Common myeloid progenitor, CD34-positive (primary cell): Measurements from ENCODE around the gene MEX3A.
A peak's percentile ranks its signal among the peaks of the same experiment; 100 is the strongest.
"Not testable (repeated sequence)": the region's sequence is repeated elsewhere in the genome, so short reads cannot be mapped to it uniquely, and the experiment has no call there.

Experiments
- CTCF ChIA-PET: fragments of 350-600 bp; sonication (Branson Sonifier 250); formaldehyde crosslinking; loops from one replicate; lab custom pipeline; 2021; ENCODE audit warnings: antibody characterized with exemption; lab: Charles Lee
- POLR2A ChIA-PET: fragments of 350-600 bp; sonication (Branson Sonifier 250); formaldehyde crosslinking; loops from one replicate; lab custom pipeline; 2021; ENCODE audit warnings: antibody characterized with exemption; lab: Charles Lee
- DNase-seq, 3 donors: peaks; one replicate each; pipeline versions ENCODE4 v3.0.0 to v3.0.0-alpha.2; 2013
- H3K27ac ChIP-seq, 2 experiments: 1 replicate in 1 of 2; 2 replicates in 1 of 2; pipeline ENCODE4 v1.7.0; 2013; ENCODE audit warnings: inconsistent platforms in 2 of 2, low read length in 2 of 2, mild to moderate bottlenecking in 2 of 2, low read depth in 1 of 2, moderate library complexity in 1 of 2; ENCODE audit not compliant: severe bottlenecking in 2 of 2, insufficient read depth in 1 of 2, poor library complexity in 1 of 2
- H3K27me3 ChIP-seq, 5 experiments: replicated peaks in 2 of 5; 1 replicate in 3 of 5; 2 replicates in 2 of 5; pipeline versions ENCODE4 v1.6.1 to v1.7.0; 2013; ENCODE audit warnings: low read length in 4 of 5, mild to moderate bottlenecking in 2 of 5, moderate library complexity in 2 of 5, inconsistent platforms in 1 of 5; ENCODE audit not compliant: insufficient read depth in 5 of 5, control insufficient read depth in 4 of 5
- H3K36me3 ChIP-seq, 4 experiments: 1 replicate in 2 of 4; 2 replicates in 2 of 4; pipeline versions ENCODE4 v1.6.1 to v1.7.0; 2013; ENCODE audit warnings: low read length in 3 of 4, control low read depth in 1 of 4, mild to moderate bottlenecking in 1 of 4; ENCODE audit not compliant: control insufficient read depth in 4 of 4, insufficient read depth in 4 of 4
- H3K4me1 ChIP-seq, 4 experiments: 1 replicate in 3 of 4; 2 replicates in 1 of 4; pipeline versions ENCODE4 v1.6.1 to v1.7.1; 2013; ENCODE audit warnings: low read length in 3 of 4, mild to moderate bottlenecking in 3 of 4, control low read depth in 1 of 4, inconsistent platforms in 1 of 4, moderate library complexity in 1 of 4; ENCODE audit not compliant: control insufficient read depth in 4 of 4, insufficient read depth in 4 of 4; ENCODE audit errors: control extremely low read depth in 1 of 4
- H3K4me3 ChIP-seq, 7 experiments: 1 replicate in 4 of 7; 2 replicates in 3 of 7; pipeline versions ENCODE4 v1.5.1 to v1.7.0; 2013; ENCODE audit warnings: mild to moderate bottlenecking in 7 of 7, low read length in 6 of 7, moderate library complexity in 6 of 7, inconsistent platforms in 2 of 7, low read depth in 2 of 7, control low read depth in 1 of 7; ENCODE audit not compliant: insufficient read depth in 4 of 7, control insufficient read depth in 1 of 7; ENCODE audit errors: extremely low read depth in 1 of 7
- H3K9me3 ChIP-seq, 5 experiments: 1 replicate in 4 of 5; 2 replicates in 1 of 5; pipeline versions ENCODE4 v1.6.1 to v1.7.1; 2013; ENCODE audit warnings: low read length in 4 of 5, mild to moderate bottlenecking in 2 of 5, inconsistent platforms in 1 of 5, low read depth in 1 of 5, moderate library complexity in 1 of 5; ENCODE audit not compliant: control insufficient read depth in 4 of 5, insufficient read depth in 2 of 5; ENCODE audit errors: control extremely low read depth in 1 of 5
- WGBS: methylation state at CpG from one replicate; pipeline ENCODE4 v1.1.5; 2013; ENCODE audit not compliant: insufficient coverage; 5-methylcytosine and 5-hydroxymethylcytosine counted together

The MEX3A gene

DNA sequence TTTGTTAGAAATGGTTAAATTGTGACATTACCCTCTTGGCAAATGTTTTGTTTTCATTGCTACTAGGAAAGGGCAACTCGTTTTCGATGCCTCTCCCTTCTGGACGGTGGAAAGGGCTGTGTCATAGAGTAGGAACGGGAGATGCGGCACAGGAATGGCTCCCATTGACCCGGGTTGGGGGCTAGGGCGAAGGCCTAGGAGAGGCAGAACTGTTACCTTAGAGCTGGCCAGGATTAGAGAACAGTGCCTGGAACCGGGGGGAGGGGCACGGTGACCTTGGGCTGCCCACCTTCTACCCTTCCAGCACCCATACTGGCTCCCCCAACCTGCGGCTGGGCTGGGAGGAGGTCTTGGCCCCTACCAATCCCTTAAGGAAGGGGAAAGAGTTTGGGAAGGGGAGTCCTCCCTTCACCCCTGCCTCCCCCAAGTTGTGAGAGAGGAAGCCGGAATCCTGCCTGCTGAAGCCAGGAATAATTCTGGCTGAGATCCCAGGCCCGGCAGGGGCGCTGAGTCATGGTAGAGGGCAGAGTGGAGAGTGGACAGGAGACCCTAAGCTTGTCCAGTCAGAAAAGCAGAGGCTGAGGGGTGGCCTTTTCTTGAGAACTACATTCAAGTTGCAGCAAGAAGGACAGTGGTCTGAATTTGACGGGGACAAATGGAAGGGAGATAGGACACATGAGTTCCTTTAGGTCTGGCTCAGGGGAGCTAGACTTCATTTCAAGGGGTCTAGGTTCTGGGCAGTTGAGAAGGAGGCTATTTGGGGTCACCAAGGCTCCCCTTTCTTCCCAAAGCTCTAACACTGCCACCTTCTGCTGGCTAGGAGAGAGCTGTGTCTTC, 40.5 kb upstream of the MEX3A start:
- peaks cover 0 to 4% (median 0%) of the 10 kb centered on the region in 4 experiments for H3K36me3 ChIP-seq
- ChIA-PET POLR2A (interaction anchor here (1.4 to 2.5 kb wide), 2 partner anchors 8 to 26 kb away, joined by 8 to 11 read pairs; partner anchors contain the start of gene LMNA), CTCF (interaction anchor here (0.9 to 33.0 kb wide), 5 partner anchors 6 to 27 kb away, joined by 3 to 1191 read pairs (median 11); partner anchors contain the start of gene MEX3A)
- no peak for DNase-seq
- H3K4me3 ChIP-seq = peak overlapping the region in 1 of 7 experiments; percentile 2
- peaks cover 0 to 8% (median 4%) of the 10 kb centered on the region in 5 experiments for H3K27me3 ChIP-seq
- WGBS = 80% methylated on average over 8 of the region's 14 CpGs
- H3K27ac ChIP-seq = peak overlapping the region in 1 of 2 experiments; percentile 79
- H3K4me1 ChIP-seq = peaks cover 3 to 70% (median 64%) of the 10 kb centered on the region in 4 experiments
- H3K9me3 ChIP-seq = no peaks in the 10 kb centered on the region

GRCh38 chr1:156122086-156122485, 39.8 kb upstream of the MEX3A start:
- Histone ChIP-seq H3K4me1 (peaks cover 3 to 63% (median 57%) of the 10 kb centered on the region in 4 experiments), H3K27me3 (peaks cover 0 to 8% (median 4%) of the 10 kb centered on the region in 5 experiments), H3K9me3 (no peaks in the 10 kb centered on the region), H3K27ac (peak overlapping the region in 1 of 2 experiments; percentile 79), H3K4me3 (no peak overlapping the region), H3K36me3 (peaks cover 0 to 4% (median 0%) of the 10 kb centered on the region in 4 experiments)
- DNase-seq = no peak
- 100% methylated on average over 2 of the region's 4 CpGs for WGBS
- CTCF ChIA-PET = interaction anchor here (1.3 to 33.0 kb wide), 4 partner anchors 7 to 56 kb away, joined by 3 to 1191 read pairs (median 63); partner anchors contain the start of gene MEX3A
- POLR2A ChIA-PET = interaction anchor here (0.6 to 2.5 kb wide), 2 partner anchors 25 to 310 kb away, joined by 3 to 11 read pairs; no protein-coding TSS in a partner anchor

GRCh38 chr1:156121457-156121856, 39.2 kb upstream of the MEX3A start:
- Histone ChIP-seq H3K27me3 (peaks cover 0 to 8% (median 7%) of the 10 kb centered on the region in 5 experiments), H3K4me3 (no peak overlapping the region), H3K4me1 (peaks cover 3 to 61% (median 51%) of the 10 kb centered on the region in 4 experiments), H3K9me3 (no peaks in the 10 kb centered on the region), H3K36me3 (peaks cover 0 to 4% (median 0%) of the 10 kb centered on the region in 4 experiments), H3K27ac (no peak overlapping the region)
- ChIA-PET CTCF (interaction anchor here (0.6 to 33.0 kb wide), 6 partner anchors 7 to 566 kb away, joined by 3 to 1191 read pairs (median 8); partner anchors contain the start of gene MEX3A), POLR2A (interaction anchor here (0.6 kb wide), 1 partner anchor 309 kb away, joined by 3 read pairs; no protein-coding TSS in a partner anchor)
- no peak for DNase-seq
- WGBS = 97% methylated on average over 3 of the region's 4 CpGs

- 86% methylated on average over 1 of the region's 4 CpGs for WGBS
- Histone ChIP-seq H3K4me1 (peaks cover 3 to 60% (median 49%) of the 10 kb centered on the region in 4 experiments), H3K27me3 (peaks cover 0 to 10% (median 9%) of the 10 kb centered on the region in 5 experiments)
- H3K4me3 ChIP-seq, DNase-seq, POLR2A ChIA-PET, H3K27ac ChIP-seq, H3K36me3 ChIP-seq, H3K9me3 ChIP-seq: not testable (repeated sequence)
- CTCF ChIA-PET = interaction anchor here (0.6 to 33.0 kb wide), 6 partner anchors 8 to 567 kb away, joined by 3 to 1191 read pairs (median 4); partner anchors contain the start of gene MEX3A
These were observed 38.7 kb upstream of the MEX3A start for GRCh38 chr1:156121005-156121404.

GRCh38 chr1:156120318-156120717, 38.1 kb upstream of the MEX3A start:
- Histone ChIP-seq H3K9me3 (no peaks in the 10 kb centered on the region), H3K27ac (no peak overlapping the region), H3K4me1 (peaks cover 3 to 60% (median 50%) of the 10 kb centered on the region in 4 experiments), H3K27me3 (peaks cover 0 to 17% (median 16%) of the 10 kb centered on the region in 5 experiments), H3K36me3 (peaks cover 0 to 8% (median 0%) of the 10 kb centered on the region in 4 experiments), H3K4me3 (no peak overlapping the region)
- no peak for DNase-seq
- CTCF ChIA-PET = interaction anchor here (1.0 to 33.0 kb wide), 5 partner anchors 9 to 25 kb away, joined by 3 to 1191 read pairs (median 6); partner anchors contain the start of gene MEX3A
- POLR2A ChIA-PET = no interaction called here
- 91% methylated on average over 3 of the region's 3 CpGs for WGBS

DNA sequence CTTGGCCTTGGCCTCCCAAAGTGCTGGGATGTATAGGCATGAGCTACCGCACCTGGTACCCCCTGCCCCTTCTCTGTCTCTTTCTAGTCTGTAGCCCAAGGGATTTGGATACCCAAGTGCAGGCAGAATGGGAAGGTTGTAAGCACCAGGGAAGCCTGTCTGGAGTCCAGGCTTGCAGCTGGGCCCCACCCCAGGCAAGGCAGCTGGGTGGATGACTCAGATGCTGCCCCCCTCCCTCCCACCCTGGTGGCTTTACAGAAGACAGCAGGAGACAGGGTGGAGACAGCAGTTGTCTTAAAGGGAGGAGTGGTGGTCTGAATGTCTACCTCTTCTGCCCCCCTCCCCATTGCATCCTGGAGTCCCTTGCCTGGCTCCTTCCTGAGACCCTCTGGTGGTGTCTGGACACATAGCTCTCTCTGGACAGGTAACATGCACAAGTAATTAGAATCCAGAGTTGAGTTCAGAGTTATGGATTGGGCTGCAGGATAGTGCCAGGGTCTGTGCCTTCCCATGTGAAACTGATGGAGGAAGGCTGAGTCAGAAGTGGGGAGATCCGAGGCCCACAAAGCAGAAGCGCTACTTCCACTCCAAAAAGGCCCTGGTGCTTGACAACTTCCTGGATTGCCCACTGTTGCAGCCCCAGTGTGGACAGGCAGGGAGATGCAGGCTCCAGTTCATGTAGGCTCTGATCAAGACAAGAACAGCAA, 37.4 kb upstream of the MEX3A start:
- Histone ChIP-seq H3K4me3 (peak overlapping the region in 1 of 7 experiments; percentile 11), H3K36me3 (peaks cover 0 to 8% (median 0%) of the 10 kb centered on the region in 4 experiments), H3K9me3 (no peaks in the 10 kb centered on the region), H3K27me3 (peaks cover 0 to 24% (median 19%) of the 10 kb centered on the region in 5 experiments), H3K27ac (no peak overlapping the region), H3K4me1 (peaks cover 3 to 60% (median 50%) of the 10 kb centered on the region in 4 experiments)
- 8% methylated on average over 2 of the region's 3 CpGs for WGBS
- POLR2A ChIA-PET = no interaction called here
- CTCF ChIA-PET = interaction anchor here (1.4 to 33.0 kb wide), 4 partner anchors 9 to 24 kb away, joined by 3 to 1191 read pairs (median 60); partner anchors contain the start of gene MEX3A
- peak; percentile 50 to 80 (median 80) for DNase-seq
